Measurements from ENCODE around the gene ALOX15.

Gene ALOX15

GRCh38 chr17:4587803-4588202 is 53.7 kb downstream of the ALOX15 start:
- Mint-ChIP-seq H3K27ac (no peak overlapping the region), H3K27me3 (peaks cover 31% of the 10 kb centered on the region), H3K36me3 (ENCODE audit: low read depth) (no peaks in the 10 kb centered on the region), H3K4me1 (peaks cover 7% of the 10 kb centered on the region), H3K4me3 (no peak overlapping the region), H3K9me3 (no peaks in the 10 kb centered on the region)
- ATAC-seq (no peak), DNase-seq (no peak)

- H3K27ac Mint-ChIP-seq: no peak overlapping the region
- no peaks in the 10 kb centered on the region for H3K36me3 Mint-ChIP-seq (ENCODE audit: low read depth)
- peaks cover 7% of the 10 kb centered on the region for H3K4me1 Mint-ChIP-seq
- H3K27me3 Mint-ChIP-seq: peaks cover 35% of the 10 kb centered on the region
- ATAC-seq (no peak), DNase-seq (no peak)
- H3K9me3 Mint-ChIP-seq: no peaks in the 10 kb centered on the region
- H3K4me3 Mint-ChIP-seq: no peak overlapping the region
Measured at GRCh38 chr17:4587195-4587594, 54.3 kb downstream of the ALOX15 start.

GRCh38 chr17:4586043-4586442 is 55.4 kb downstream of the ALOX15 start:
- Mint-ChIP-seq H3K4me3 (no peak overlapping the region), H3K4me1 (peaks cover 7% of the 10 kb centered on the region), H3K27ac (no peak overlapping the region), H3K36me3 (ENCODE audit: low read depth) (no peaks in the 10 kb centered on the region), H3K27me3 (peaks cover 41% of the 10 kb centered on the region), H3K9me3 (no peaks in the 10 kb centered on the region)
- no peak for ATAC-seq
- DNase-seq: no peak

- ATAC-seq (no peak), DNase-seq (no peak)
- Mint-ChIP-seq H3K4me3 (no peak overlapping the region), H3K9me3 (no peaks in the 10 kb centered on the region), H3K36me3 (ENCODE audit: low read depth) (no peaks in the 10 kb centered on the region), H3K4me1 (peaks cover 7% of the 10 kb centered on the region), H3K27ac (no peak overlapping the region), H3K27me3 (peaks cover 43% of the 10 kb centered on the region)
Measured at GRCh38 chr17:4585638-4585994, 55.9 kb downstream of the ALOX15 start.

- H3K9me3 Mint-ChIP-seq: no peaks in the 10 kb centered on the region
- H3K36me3 Mint-ChIP-seq (ENCODE audit: low read depth): no peaks in the 10 kb centered on the region
- no peak for DNase-seq
- H3K4me3 Mint-ChIP-seq: peak overlapping the region; percentile 8
- no peak for ATAC-seq
- no peak overlapping the region for H3K27ac Mint-ChIP-seq
- H3K4me1 Mint-ChIP-seq: peaks cover 7% of the 10 kb centered on the region
- H3K27me3 Mint-ChIP-seq: peaks cover 38% of the 10 kb centered on the region
Measured at GRCh38 chr17:4584917-4585637, 56.4 kb downstream of the ALOX15 start.

- DNase-seq (peak; percentile 17), ATAC-seq (peak; percentile 30)
- H3K27ac Mint-ChIP-seq: no peak within 1 kb of the TSS
- H3K9me3 Mint-ChIP-seq: no peaks in the 10 kb centered on the region
- peaks cover 7% of the 10 kb centered on the region for H3K4me1 Mint-ChIP-seq
- no peaks in the 10 kb centered on the region for H3K36me3 Mint-ChIP-seq (ENCODE audit: low read depth)
- peak within 1 kb of the TSS; percentile 59 for H3K4me3 Mint-ChIP-seq
- peaks cover 38% of the 10 kb centered on the region for H3K27me3 Mint-ChIP-seq
Measured at GRCh38 chr17:4584101-4584916, 57.2 kb downstream of the ALOX15 start, which contains the start of gene SMTNL2. Gene SMTNL2, plus strand, starts transcription at chr17:4584529. Its CDS starts 77 bp downstream, at chr17:4584606.

- no peaks in the 10 kb centered on the region for H3K36me3 Mint-ChIP-seq (ENCODE audit: low read depth)
- DNase-seq (no peak), ATAC-seq (peak; percentile 46)
- H3K9me3 Mint-ChIP-seq: no peaks in the 10 kb centered on the region
- no peak overlapping the region for H3K27ac Mint-ChIP-seq
- H3K4me3 Mint-ChIP-seq: peak overlapping the region; percentile 59
- peaks cover 7% of the 10 kb centered on the region for H3K4me1 Mint-ChIP-seq
- H3K27me3 Mint-ChIP-seq: peaks cover 38% of the 10 kb centered on the region
Measured at GRCh38 chr17:4583782-4584100, 57.7 kb downstream of the ALOX15 start.

GRCh38 chr17:4583206-4583605 is 58.3 kb downstream of the ALOX15 start:
- no peak overlapping the region for H3K27ac Mint-ChIP-seq
- peaks cover 38% of the 10 kb centered on the region for H3K27me3 Mint-ChIP-seq
- H3K4me1 Mint-ChIP-seq: peaks cover 6% of the 10 kb centered on the region
- no peaks in the 10 kb centered on the region for H3K36me3 Mint-ChIP-seq (ENCODE audit: low read depth)
- H3K4me3 Mint-ChIP-seq: no peak overlapping the region
- no peak for ATAC-seq
- DNase-seq: no peak
- no peaks in the 10 kb centered on the region for H3K9me3 Mint-ChIP-seq

GRCh38 chr17:4582691-4583090 is 58.8 kb downstream of the ALOX15 start:
- H3K27ac Mint-ChIP-seq: no peak overlapping the region
- H3K4me3 Mint-ChIP-seq: no peak overlapping the region
- H3K27me3 Mint-ChIP-seq: peaks cover 38% of the 10 kb centered on the region
- peaks cover 5% of the 10 kb centered on the region for H3K4me1 Mint-ChIP-seq
- no peaks in the 10 kb centered on the region for H3K9me3 Mint-ChIP-seq
- no peaks in the 10 kb centered on the region for H3K36me3 Mint-ChIP-seq (ENCODE audit: low read depth)
- ATAC-seq (no peak), DNase-seq (no peak)

- ATAC-seq: no peak
- Mint-ChIP-seq H3K9me3 (no peaks in the 10 kb centered on the region), H3K27ac (no peak overlapping the region), H3K36me3 (ENCODE audit: low read depth) (no peaks in the 10 kb centered on the region), H3K4me3 (no peak overlapping the region), H3K27me3 (peaks cover 38% of the 10 kb centered on the region), H3K4me1 (peaks cover 5% of the 10 kb centered on the region)
- no peak for DNase-seq
Measured at GRCh38 chr17:4582101-4582501, 59.4 kb downstream of the ALOX15 start.
